Measurements from ENCODE around the gene PRSS1.

- no peak for TF ChIP-seq MAX (IDR thresholded peaks at IDR 0.05; ENCODE audit: insufficient read depth, insufficient read length)
- no peak for TF ChIP-seq POLR2AphosphoS5 (IDR thresholded peaks at IDR 0.05; ENCODE audit: insufficient read depth, low read depth, low read length)
Measured at GRCh38 chr7:142772051-142772450, 22.8 kb downstream of the PRSS1 start.

Measured in endothelial cell of umbilical vein (primary cell).